CMK (cell line): ENCODE data around the gene AHCYL1.
A peak's percentile ranks its signal among the peaks of the same experiment; 100 is the strongest.

Experiments
- DNase-seq: peaks from one replicate; pipeline ENCODE4 v3.0.0-alpha.2; 2010; ENCODE audit warnings: low read depth

AHCYL1 gene

GRCh38 chr1:110039641-110040040 lies 55.1 kb downstream of the AHCYL1 start:
- no peak for DNase-seq

- DNase-seq: no peak
Observed at GRCh38 chr1:110040548-110040947, 56.0 kb downstream of the AHCYL1 start.

- DNase-seq: no peak
Observed at GRCh38 chr1:110043016-110043415, 58.5 kb downstream of the AHCYL1 start.

- no peak for DNase-seq
Observed at GRCh38 chr1:110047463-110047862, 62.9 kb downstream of the AHCYL1 start.

GRCh38 chr1:110048240-110048639 lies 63.7 kb downstream of the AHCYL1 start:
- no peak for DNase-seq

- DNase-seq: no peak
Observed at GRCh38 chr1:110048923-110049601, 64.5 kb downstream of the AHCYL1 start.

- no peak for DNase-seq
Observed at GRCh38 chr1:110049801-110050601, 65.4 kb downstream of the AHCYL1 start.

- DNase-seq: no peak
Observed at GRCh38 chr1:110050602-110051261, 66.2 kb downstream of the AHCYL1 start.

GRCh38 chr1:110051262-110051648 lies 66.7 kb downstream of the AHCYL1 start:
- DNase-seq: no peak

- DNase-seq: peak; percentile 48
Observed at GRCh38 chr1:110053552-110054428, 69.2 kb downstream of the AHCYL1 start.

- DNase-seq: no peak
Observed at GRCh38 chr1:110055493-110056284, 71.1 kb downstream of the AHCYL1 start.

GRCh38 chr1:110056285-110056683 lies 71.7 kb downstream of the AHCYL1 start:
- DNase-seq: no peak

- no peak for DNase-seq
Observed at GRCh38 chr1:110056776-110057175, 72.2 kb downstream of the AHCYL1 start.

- peak; percentile 37 for DNase-seq
Observed at GRCh38 chr1:110057963-110058518, 73.5 kb downstream of the AHCYL1 start.

- no peak for DNase-seq
Observed at GRCh38 chr1:110058591-110058990, 74.0 kb downstream of the AHCYL1 start.

- peak; percentile 73 for DNase-seq
Observed at GRCh38 chr1:110059133-110059863, 74.7 kb downstream of the AHCYL1 start.

- peak; percentile 60 for DNase-seq
Observed at GRCh38 chr1:110060034-110060661, 75.6 kb downstream of the AHCYL1 start.

- DNase-seq: no peak
Observed at GRCh38 chr1:110060662-110061060, 76.1 kb downstream of the AHCYL1 start.

- DNase-seq: no peak
Observed at GRCh38 chr1:110061341-110061740, 76.8 kb downstream of the AHCYL1 start.

GRCh38 chr1:110062612-110063011 lies 78.0 kb downstream of the AHCYL1 start:
- no peak for DNase-seq
